Stimulated activated CD4-positive, alpha-beta T cell treated with anti-CD3 and anti-CD28 coated beads, Interleukin-2, amount 100 ng/mL, for 24 hours (primary cell): ENCODE measurements around the gene MYH3.

Source experiments
- DNase-seq, 2 donors: peaks; one replicate each; pipeline ENCODE4 v3.0.0-alpha.2; 2020

Gene MYH3

GRCh38 chr17:10613775-10614513, 43.2 kb downstream of the MYH3 start:
- DNase-seq, result no peak

GRCh38 chr17:10612957-10613744, 44.0 kb downstream of the MYH3 start:
- no peak for DNase-seq

GRCh38 chr17:10610884-10611283, 46.2 kb downstream of the MYH3 start:
- no peak for DNase-seq

GRCh38 chr17:10608244-10608643, 48.9 kb downstream of the MYH3 start:
- DNase-seq, result no peak

GRCh38 chr17:10606110-10606509, 51.0 kb downstream of the MYH3 start:
- no peak for DNase-seq

GRCh38 chr17:10605221-10605783, 51.8 kb downstream of the MYH3 start:
- no peak for DNase-seq

GRCh38 chr17:10604521-10604920, 52.6 kb downstream of the MYH3 start:
- no peak for DNase-seq

GRCh38 chr17:10603931-10604330, 53.2 kb downstream of the MYH3 start:
- no peak for DNase-seq

- no peak for DNase-seq
Measured at GRCh38 chr17:10600571-10600970, 56.5 kb downstream of the MYH3 start.

GRCh38 chr17:10598621-10599020, 58.5 kb downstream of the MYH3 start:
- no peak for DNase-seq

GRCh38 chr17:10589553-10590145, 67.5 kb downstream of the MYH3 start:
- no peak for DNase-seq

- DNase-seq, result no peak
Measured at GRCh38 chr17:10585529-10585928, 71.6 kb downstream of the MYH3 start.

- no peak for DNase-seq
Measured at GRCh38 chr17:10583834-10584233, 73.3 kb downstream of the MYH3 start.

GRCh38 chr17:10579270-10579669, 77.8 kb downstream of the MYH3 start:
- DNase-seq, result no peak
